GM10248 (cell line): ENCODE measurements around the gene NKAIN4.

Experiments used
- CTCF ChIA-PET: fragments of 300-600 bp; sonication (Branson Sonifier 250); formaldehyde crosslinking; extraction: SDS; loops from one replicate; lab custom pipeline; 2021; ENCODE audit warnings: antibody characterized with exemption; lab: Yijun Ruan, JAX
- POLR2A ChIA-PET: fragments of 350-650 bp; sonication (Branson Sonifier 250); formaldehyde crosslinking; extraction: SDS; loops from one replicate; lab custom pipeline; 2020; ENCODE audit warnings: antibody characterized with exemption; lab: Yijun Ruan, JAX
- DNase-seq: peaks from one replicate; pipeline ENCODE4 v3.0.0; 2012; ENCODE audit errors: extremely low spot score
- TF ChIP-seq, protein P1 (sequence below): IDR thresholded peaks from 2 replicates; pipeline ENCODE4 v1.5.1; 2012; ENCODE audit warnings: mild to moderate bottlenecking, low read depth; ENCODE audit errors: extremely low read depth, missing control alignments, control extremely low read depth

The NKAIN4 gene

DNA sequence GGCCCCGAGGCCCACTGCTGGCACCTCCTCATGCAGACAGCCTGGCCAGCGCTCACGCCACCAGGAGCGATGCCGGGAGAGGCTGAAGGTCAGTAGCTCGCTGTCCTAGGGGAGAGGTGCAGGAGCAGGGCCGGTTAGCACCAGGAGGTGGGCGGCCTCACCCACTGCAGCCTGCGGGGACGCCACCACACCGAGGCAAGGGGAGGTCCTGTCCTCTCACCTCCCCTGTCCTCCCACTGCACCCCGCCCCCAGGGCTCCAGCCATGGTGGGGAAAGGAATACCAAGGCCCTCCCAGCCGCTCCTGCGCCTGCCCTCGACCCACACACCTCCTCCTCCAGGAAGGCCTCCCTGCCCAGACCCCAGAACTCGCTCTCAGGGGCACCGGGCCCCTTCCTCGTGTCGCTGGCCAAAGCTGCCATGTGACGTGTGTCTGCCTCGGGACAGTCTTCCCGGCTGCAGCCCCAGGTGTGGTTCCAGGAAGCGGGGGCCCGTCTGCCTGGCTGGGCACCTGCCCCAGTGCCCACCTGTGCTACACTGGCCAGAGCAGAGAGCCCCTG, 6.5 kb downstream of the NKAIN4 start:
- DNase-seq = no peak
- ChIA-PET CTCF (interaction anchor here (1.9 to 2.8 kb wide), 2 partner anchors 24 kb away, joined by 11 to 16 read pairs; no protein-coding TSS in a partner anchor), POLR2A (no interaction called here)
- TF ChIP-seq, protein P1, sequence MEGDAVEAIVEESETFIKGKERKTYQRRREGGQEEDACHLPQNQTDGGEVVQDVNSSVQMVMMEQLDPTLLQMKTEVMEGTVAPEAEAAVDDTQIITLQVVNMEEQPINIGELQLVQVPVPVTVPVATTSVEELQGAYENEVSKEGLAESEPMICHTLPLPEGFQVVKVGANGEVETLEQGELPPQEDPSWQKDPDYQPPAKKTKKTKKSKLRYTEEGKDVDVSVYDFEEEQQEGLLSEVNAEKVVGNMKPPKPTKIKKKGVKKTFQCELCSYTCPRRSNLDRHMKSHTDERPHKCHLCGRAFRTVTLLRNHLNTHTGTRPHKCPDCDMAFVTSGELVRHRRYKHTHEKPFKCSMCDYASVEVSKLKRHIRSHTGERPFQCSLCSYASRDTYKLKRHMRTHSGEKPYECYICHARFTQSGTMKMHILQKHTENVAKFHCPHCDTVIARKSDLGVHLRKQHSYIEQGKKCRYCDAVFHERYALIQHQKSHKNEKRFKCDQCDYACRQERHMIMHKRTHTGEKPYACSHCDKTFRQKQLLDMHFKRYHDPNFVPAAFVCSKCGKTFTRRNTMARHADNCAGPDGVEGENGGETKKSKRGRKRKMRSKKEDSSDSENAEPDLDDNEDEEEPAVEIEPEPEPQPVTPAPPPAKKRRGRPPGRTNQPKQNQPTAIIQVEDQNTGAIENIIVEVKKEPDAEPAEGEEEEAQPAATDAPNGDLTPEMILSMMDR = no peak

DNA sequence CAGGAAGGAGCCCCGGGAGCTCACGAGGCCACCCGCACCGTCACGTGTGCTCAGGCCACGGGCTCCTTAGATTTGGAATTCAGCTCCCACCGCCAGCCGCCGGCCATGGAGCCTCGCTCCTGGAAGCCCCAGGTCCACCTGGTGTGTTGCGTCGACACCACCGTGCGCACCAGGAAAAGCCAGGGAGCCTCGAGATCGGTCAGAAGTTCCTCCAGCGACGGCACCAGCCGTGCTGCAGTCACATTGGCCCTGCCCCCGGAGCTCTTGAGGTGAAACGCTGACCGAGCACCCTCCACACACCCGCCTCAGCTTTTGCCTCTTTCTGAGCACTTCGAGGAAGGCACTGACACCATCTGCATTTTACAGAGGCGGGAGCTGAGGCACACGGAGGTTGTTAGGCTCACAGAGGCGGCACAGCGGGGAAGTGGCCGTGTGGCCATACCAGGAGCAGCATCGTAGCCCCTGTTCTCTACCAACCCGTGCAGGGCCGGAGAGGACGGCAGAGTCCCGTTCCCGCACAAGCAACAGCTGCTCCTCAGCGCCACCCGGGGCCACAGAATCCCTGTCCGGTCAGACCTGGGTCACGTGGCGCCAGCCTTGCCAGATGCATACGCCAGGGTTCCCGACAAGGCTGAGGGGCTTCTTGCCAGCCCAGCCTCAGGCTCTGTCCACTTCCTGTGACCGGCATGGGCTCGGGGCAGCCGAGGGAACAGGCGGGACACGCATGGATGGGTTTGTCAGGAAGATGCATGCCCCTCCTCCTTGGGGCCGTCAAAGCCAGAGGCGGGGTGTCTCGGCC, 7.6 kb downstream of the NKAIN4 start:
- CTCF ChIA-PET = interaction anchor here (1.7 to 2.8 kb wide), 2 partner anchors 8 to 23 kb away, joined by 4 to 16 read pairs; partner anchors contain the start of gene NKAIN4
- TF ChIP-seq, protein P1 = no peak
- POLR2A ChIA-PET = no interaction called here

DNA sequence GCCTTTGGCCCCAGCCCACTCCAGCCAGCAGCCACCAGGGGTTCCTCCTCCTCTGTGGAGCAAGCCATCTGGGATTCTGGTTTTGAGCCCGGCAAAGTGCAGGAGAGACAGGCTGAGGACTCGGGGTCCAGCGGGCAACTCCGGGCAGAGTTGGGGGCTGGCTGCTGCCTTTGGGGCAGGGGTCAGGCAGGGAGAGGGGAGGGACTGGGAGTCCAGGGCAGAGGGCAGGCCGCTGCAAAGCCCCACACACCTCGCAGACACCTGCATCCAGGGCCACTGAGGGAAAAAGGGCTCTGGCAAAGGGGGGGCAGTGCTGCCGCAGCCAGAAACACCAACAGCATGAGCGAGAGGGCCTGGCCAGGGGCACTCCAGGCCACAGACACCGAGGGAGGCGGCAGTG, 9.8 kb downstream of the NKAIN4 start:
- no peak for DNase-seq

More for the DNA sequence above, 7.6 kb downstream of the NKAIN4 start:
- DNase-seq = no peak

DNA sequence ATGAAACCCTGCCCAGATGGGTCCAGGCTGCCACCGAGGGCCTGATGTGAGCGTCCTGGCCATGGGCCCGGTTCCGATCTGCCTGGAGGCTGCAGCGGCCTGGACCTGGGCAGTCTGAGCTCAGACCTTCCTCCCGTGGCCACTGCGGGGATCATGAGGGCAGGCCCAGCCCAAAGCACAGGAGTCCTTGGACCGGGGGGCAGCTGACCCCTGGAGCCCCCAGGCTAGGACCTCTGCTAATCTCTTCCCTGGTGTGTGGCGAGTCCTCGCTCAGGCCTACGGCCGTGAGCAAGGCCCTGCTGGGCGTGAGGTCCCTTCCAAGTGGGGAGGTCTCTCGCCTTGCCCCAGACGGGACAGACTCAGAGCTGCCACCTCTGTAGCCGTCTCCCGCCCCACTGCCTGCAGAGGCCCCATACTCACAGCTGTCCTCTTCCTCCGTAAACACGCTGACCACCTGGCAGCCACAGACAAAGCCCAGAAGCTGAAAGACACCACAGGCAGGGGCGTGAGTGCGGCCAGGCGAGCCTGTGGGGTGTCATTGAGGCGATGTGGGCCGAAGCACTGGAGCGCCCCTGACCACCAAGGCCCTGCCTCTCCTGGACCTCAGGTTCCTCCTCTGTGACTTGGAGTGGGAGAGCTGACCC, 10.5 kb downstream of the NKAIN4 start:
- POLR2A ChIA-PET = no interaction called here
- no peak for DNase-seq
- TF ChIP-seq, protein P1 = no peak
- CTCF ChIA-PET = interaction anchor here (0.9 kb wide), 1 partner anchor 21 kb away, joined by 3 read pairs; no protein-coding TSS in a partner anchor

More for the DNA sequence above, 9.8 kb downstream of the NKAIN4 start:
- TF ChIP-seq, protein P1 = no peak
- POLR2A ChIA-PET = no interaction called here
- CTCF ChIA-PET = interaction anchor here (0.9 kb wide), 1 partner anchor 22 kb away, joined by 3 read pairs; no protein-coding TSS in a partner anchor

DNA sequence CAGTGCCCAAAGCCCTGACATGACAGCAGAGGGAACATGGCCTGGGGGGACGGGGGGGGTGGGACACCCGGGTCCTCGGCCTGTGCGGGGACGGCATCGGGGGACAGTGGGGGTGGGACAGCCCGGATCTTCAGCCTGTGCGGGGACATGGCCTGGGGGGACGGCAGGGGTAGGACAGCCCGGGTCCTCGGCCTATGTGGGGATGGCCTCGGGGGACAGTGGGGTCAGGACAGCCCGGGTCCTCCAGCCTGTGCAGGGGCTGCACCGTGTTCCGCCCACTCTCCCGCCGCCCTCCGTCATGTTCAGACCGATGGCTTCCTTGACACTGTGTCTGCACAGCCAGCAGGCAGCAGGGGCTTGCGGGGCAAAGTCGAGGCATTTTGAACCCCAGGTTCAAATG, 11.5 kb downstream of the NKAIN4 start:
- POLR2A ChIA-PET = no interaction called here
- TF ChIP-seq, protein P1 = no peak
- CTCF ChIA-PET = interaction anchor here (2.7 kb wide), 1 partner anchor 19 kb away, joined by 8 read pairs; no protein-coding TSS in a partner anchor
- DNase-seq = no peak

DNA sequence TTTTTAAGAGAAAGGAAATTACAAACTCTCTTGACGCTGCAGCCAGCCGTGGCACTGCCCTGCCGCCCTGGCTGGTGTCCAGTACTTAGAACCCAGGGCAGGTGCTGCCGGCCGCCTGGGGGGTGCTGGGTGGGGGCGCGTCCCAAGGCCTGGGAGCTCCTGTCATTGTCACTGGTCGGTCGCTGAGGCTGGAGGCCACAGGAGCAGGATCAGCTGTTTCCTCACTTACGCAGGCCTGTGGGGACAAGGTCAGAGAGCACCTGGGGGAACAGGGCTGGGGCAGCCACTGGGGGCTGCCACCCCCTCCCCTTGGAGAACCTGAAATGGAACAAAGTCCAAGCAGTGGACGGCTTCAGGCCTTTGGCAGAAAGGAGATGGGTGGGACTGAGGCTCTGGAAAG, 13.0 kb downstream of the NKAIN4 start:
- ChIA-PET POLR2A (no interaction called here), CTCF (interaction anchor here (2.7 kb wide), 1 partner anchor 18 kb away, joined by 8 read pairs; no protein-coding TSS in a partner anchor)
- DNase-seq = no peak
- TF ChIP-seq, protein P1 = no peak
